ENCODE results near the gene KCNC2.

The KCNC2 gene

DNA sequence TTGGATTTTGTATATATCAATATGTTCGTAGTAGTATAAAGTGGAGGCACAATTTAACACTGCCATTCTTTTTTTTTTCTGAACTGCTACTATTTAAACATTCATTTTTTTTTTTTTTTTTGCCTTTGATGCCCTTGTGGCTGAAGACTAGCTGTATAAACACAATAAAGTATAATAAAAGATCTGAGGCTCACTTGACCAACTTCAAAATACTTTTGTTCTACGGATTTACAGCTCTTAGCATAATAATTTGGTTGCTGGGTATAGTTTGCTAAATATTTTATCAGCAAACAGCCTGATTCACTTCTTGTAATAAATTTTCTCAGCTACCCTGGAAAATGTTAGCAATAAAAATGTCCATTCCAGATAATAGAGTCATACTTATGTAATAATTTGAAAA lies 128.3 kb downstream of the KCNC2 start:
- no peak overlapping the region for H3K4me3 ChIP-seq

GRCh38 chr12:75080582-75080981 lies 129.1 kb downstream of the KCNC2 start:
- no peak overlapping the region for H3K4me3 ChIP-seq
- no peak overlapping the region for H3K27ac ChIP-seq

More for the DNA sequence above, 128.3 kb downstream of the KCNC2 start:
- no peak overlapping the region for H3K27ac ChIP-seq

- Histone ChIP-seq H3K4me3 (no peak overlapping the region), H3K27ac (no peak overlapping the region)
Measured at GRCh38 chr12:75065482-75065881, 144.2 kb downstream of the KCNC2 start.

DNA sequence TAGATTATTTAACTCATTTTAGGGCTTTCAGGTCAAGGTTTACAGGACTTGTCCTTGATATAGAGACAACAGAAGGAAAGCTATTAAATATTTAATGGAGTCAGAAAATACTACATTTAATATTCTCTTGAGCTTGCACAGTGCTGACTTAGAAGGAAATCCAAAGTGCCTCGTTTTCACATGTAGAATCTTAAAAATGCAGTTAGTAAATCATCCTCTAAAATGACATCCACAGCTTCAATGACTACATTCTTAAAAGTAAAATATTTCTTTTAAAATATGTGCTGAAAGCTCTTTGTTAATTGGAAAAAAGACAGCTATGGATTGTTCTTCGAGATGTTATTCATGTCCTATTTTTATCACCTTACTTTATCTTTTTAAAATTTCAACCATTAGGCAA lies 146.9 kb downstream of the KCNC2 start:
- Histone ChIP-seq H3K27ac (no peak overlapping the region), H3K4me3 (no peak overlapping the region)

GRCh38 chr12:75058228-75058627 lies 151.4 kb downstream of the KCNC2 start:
- Histone ChIP-seq H3K4me3 (no peak overlapping the region), H3K27ac (no peak overlapping the region)

DNA sequence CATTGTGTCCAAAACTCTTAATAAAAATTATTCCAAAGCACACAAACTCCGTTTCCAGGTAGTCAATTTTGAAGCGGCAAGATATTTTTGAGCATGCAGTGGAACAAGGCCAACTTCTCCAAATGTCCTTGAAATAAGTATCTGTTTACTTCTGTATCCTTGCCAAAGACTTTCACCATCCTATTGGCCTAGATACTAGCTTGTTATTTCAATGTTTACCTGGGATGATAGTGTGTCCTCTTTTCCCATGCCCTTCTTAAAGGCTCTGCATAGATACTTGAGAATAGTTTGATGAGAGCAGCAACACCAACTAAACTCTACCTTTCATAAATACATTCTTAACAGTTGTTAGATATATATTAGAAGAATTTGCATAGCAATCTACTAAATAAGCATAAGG lies 160.9 kb downstream of the KCNC2 start:
- Histone ChIP-seq H3K4me3 (no peak overlapping the region), H3K27ac (no peak overlapping the region)

DNA sequence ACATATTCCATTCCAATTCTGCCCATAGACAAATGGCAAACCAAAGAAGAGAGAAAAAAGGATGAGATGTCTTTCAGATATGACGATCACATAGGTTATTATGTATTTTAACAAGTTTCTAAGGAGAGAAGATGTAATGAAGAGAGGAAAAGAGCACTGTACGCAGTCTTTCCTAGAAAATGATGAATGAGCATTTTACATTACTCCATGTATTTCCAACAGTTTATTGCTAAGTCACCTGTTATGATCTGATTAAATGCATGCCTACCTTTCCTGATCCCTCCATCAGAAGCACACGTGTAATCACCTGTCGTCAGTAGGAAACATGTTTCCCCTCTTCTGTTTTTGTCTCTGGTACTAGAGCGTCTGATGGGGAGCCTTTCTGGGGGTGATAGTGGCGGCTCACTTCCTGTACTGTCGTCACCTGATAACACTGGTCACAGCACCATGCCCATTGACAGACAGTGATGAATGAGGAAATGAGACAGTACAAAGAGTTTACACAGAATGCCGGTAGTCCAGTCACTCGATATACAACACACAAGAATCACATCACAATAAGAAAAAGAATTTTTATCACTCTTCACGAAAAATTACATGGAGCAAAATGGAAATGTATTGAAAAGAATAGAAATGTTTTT lies 161.6 kb downstream of the KCNC2 start:
- Histone ChIP-seq H3K4me3 (no peak overlapping the region), H3K27ac (no peak overlapping the region)

- no peak overlapping the region for H3K27ac ChIP-seq
- H3K4me3 ChIP-seq, result no peak overlapping the region
Measured at GRCh38 chr12:75042125-75042524, 167.5 kb downstream of the KCNC2 start.

DNA sequence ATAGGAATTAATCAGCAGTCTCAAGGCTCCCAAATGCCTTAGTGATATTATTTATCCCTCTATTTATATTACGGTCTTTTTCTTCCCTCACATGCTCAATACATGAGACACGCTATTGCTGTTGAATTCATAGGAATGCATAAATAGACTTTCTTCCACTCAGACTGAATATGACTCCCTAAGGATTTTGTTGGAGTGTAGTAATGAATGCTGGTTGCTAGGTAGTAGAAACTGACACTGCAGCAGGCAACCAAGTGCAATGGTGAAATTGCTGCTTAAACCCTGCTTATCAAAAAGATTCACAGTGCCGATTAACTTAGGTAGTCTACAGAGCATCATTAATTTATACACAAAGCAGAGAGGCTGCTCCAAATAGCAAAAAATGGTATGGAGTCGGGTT lies 168.2 kb downstream of the KCNC2 start:
- no peak overlapping the region for H3K4me3 ChIP-seq
- H3K27ac ChIP-seq, result no peak overlapping the region

DNA sequence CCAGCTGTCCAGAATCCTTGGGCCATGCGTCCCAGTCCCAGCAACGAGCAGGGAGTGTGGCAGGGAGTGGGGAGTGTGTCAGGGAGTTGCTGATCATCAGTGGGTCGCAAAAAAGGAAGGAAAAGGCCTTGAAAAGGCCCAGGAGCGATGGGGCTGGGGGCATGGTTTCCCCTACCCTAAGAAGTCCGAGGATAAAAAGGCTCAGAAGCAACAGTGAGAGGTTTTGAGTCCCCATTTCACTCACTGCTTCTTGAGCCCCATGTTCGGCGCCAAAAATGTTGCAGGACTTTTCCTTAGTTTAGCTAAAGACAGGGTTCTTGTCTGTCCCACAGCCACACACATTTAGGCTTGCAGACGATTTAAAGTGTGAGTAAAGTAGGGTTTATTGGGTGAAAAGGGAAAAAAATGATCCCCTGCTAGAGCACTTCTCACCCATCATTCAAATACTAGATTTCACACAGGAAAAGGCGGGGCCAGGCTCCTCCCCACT lies 189.5 kb downstream of the KCNC2 start:
- Histone ChIP-seq H3K27ac (no peak overlapping the region), H3K4me3 (no peak overlapping the region)

GRCh38 chr12:75011120-75011519 lies 198.5 kb downstream of the KCNC2 start:
- Histone ChIP-seq H3K4me3 (no peak overlapping the region), H3K27ac (no peak overlapping the region)

- no peak overlapping the region for H3K27ac ChIP-seq
- H3K4me3 ChIP-seq, result no peak overlapping the region
Measured at GRCh38 chr12:75007133-75007532, 202.5 kb downstream of the KCNC2 start.

- H3K4me3 ChIP-seq, result no peak overlapping the region
Measured at GRCh38 chr12:75000120-75000519, 209.5 kb downstream of the KCNC2 start.

GRCh38 chr12:74999474-74999873 lies 210.2 kb downstream of the KCNC2 start:
- Histone ChIP-seq H3K27ac (no peak overlapping the region), H3K4me3 (no peak overlapping the region)

More at GRCh38 chr12:75000120-75000519, 209.5 kb downstream of the KCNC2 start:
- H3K27ac ChIP-seq, result no peak overlapping the region

All from skin epidermis (tissue), 12 donors.